Measurements from ENCODE around the gene DHTKD1. TPM values are rescaled to one million over a fixed set of nuclear protein-coding genes. Genes with fewer than 3 reads are reported as not detected.
A peak's percentile ranks its signal among the peaks of the same experiment; 100 is the strongest.

The DHTKD1 gene
- total RNA-seq, 1 donor: 16.3 TPM

- Histone ChIP-seq H3K9me3 (ENCODE audit: low read depth, low read length) (no peaks in the 10 kb centered on the region), H3K4me1 (ENCODE audit: insufficient read depth, low read length) (peaks cover 3% of the 10 kb centered on the region), H3K4me3 (ENCODE audit: low read length) (no peak overlapping the region), H3K27me3 (ENCODE audit: insufficient read depth, low read length) (no peaks in the 10 kb centered on the region)
Measured at GRCh38 chr10:12098966-12099365, 30.2 kb downstream of the DHTKD1 start.

GRCh38 chr10:12103802-12104201 is 35.0 kb downstream of the DHTKD1 start:
- Histone ChIP-seq H3K4me1 (ENCODE audit: insufficient read depth, low read length) (peaks cover 3% of the 10 kb centered on the region), H3K9me3 (ENCODE audit: low read depth, low read length) (no peaks in the 10 kb centered on the region), H3K27me3 (ENCODE audit: insufficient read depth, low read length) (no peaks in the 10 kb centered on the region), H3K4me3 (ENCODE audit: low read length) (no peak overlapping the region)

GRCh38 chr10:12107781-12108180 is 39.0 kb downstream of the DHTKD1 start:
- peaks cover 13% of the 10 kb centered on the region for H3K4me1 ChIP-seq (ENCODE audit: insufficient read depth, low read length)
- H3K9me3 ChIP-seq (ENCODE audit: low read depth, low read length): no peaks in the 10 kb centered on the region
- H3K4me3 ChIP-seq (ENCODE audit: low read length): no peak overlapping the region
- H3K27me3 ChIP-seq (ENCODE audit: insufficient read depth, low read length): no peaks in the 10 kb centered on the region

- no peak overlapping the region for H3K4me3 ChIP-seq (ENCODE audit: low read length)
- H3K9me3 ChIP-seq (ENCODE audit: low read depth, low read length): no peaks in the 10 kb centered on the region
- H3K27me3 ChIP-seq (ENCODE audit: insufficient read depth, low read length): no peaks in the 10 kb centered on the region
- peaks cover 23% of the 10 kb centered on the region for H3K4me1 ChIP-seq (ENCODE audit: insufficient read depth, low read length)
Measured at GRCh38 chr10:12109286-12109685, 40.5 kb downstream of the DHTKD1 start.

- H3K27me3 ChIP-seq (ENCODE audit: insufficient read depth, low read length): no peaks in the 10 kb centered on the region
- H3K9me3 ChIP-seq (ENCODE audit: low read depth, low read length): no peaks in the 10 kb centered on the region
Measured at GRCh38 chr10:12111528-12111927, 42.8 kb downstream of the DHTKD1 start.

GRCh38 chr10:12113627-12114026 is 44.9 kb downstream of the DHTKD1 start:
- peaks cover 23% of the 10 kb centered on the region for H3K4me1 ChIP-seq (ENCODE audit: insufficient read depth, low read length)
- H3K9me3 ChIP-seq (ENCODE audit: low read depth, low read length): no peaks in the 10 kb centered on the region
- H3K27me3 ChIP-seq (ENCODE audit: insufficient read depth, low read length): no peaks in the 10 kb centered on the region
- no peak overlapping the region for H3K4me3 ChIP-seq (ENCODE audit: low read length)

More at GRCh38 chr10:12111528-12111927, 42.8 kb downstream of the DHTKD1 start:
- peaks cover 23% of the 10 kb centered on the region for H3K4me1 ChIP-seq (ENCODE audit: insufficient read depth, low read length)
- no peak overlapping the region for H3K4me3 ChIP-seq (ENCODE audit: low read length)

GRCh38 chr10:12121673-12122072 is 52.9 kb downstream of the DHTKD1 start:
- no peaks in the 10 kb centered on the region for H3K9me3 ChIP-seq (ENCODE audit: low read depth, low read length)
- no peak overlapping the region for H3K4me3 ChIP-seq (ENCODE audit: low read length)
- no peaks in the 10 kb centered on the region for H3K4me1 ChIP-seq (ENCODE audit: insufficient read depth, low read length)
- H3K27me3 ChIP-seq (ENCODE audit: insufficient read depth, low read length): no peaks in the 10 kb centered on the region

- H3K4me3 ChIP-seq (ENCODE audit: low read length): peak within 1 kb of the TSS; percentile 84
- no peaks in the 10 kb centered on the region for H3K27me3 ChIP-seq (ENCODE audit: insufficient read depth, low read length)
- no peaks in the 10 kb centered on the region for H3K9me3 ChIP-seq (ENCODE audit: low read depth, low read length)
- H3K4me1 ChIP-seq (ENCODE audit: insufficient read depth, low read length): peaks cover 14% of the 10 kb centered on the region
Measured at GRCh38 chr10:12129222-12130111, 60.7 kb downstream of the DHTKD1 start, which contains the start of gene SEC61A2. TSS of gene SEC61A2 (plus strand) at chr10:12129677. CDS start at chr10:12129788, 111 bp downstream.

GRCh38 chr10:12130237-12130872 is 61.6 kb downstream of the DHTKD1 start:
- no peaks in the 10 kb centered on the region for H3K27me3 ChIP-seq (ENCODE audit: insufficient read depth, low read length)
- peak overlapping the region; percentile 84 for H3K4me3 ChIP-seq (ENCODE audit: low read length)
- peaks cover 14% of the 10 kb centered on the region for H3K4me1 ChIP-seq (ENCODE audit: insufficient read depth, low read length)
- no peaks in the 10 kb centered on the region for H3K9me3 ChIP-seq (ENCODE audit: low read depth, low read length)

GRCh38 chr10:12135631-12136030 is 66.9 kb downstream of the DHTKD1 start:
- Histone ChIP-seq H3K4me3 (ENCODE audit: low read length) (no peak overlapping the region), H3K4me1 (ENCODE audit: insufficient read depth, low read length) (no peaks in the 10 kb centered on the region), H3K27me3 (ENCODE audit: insufficient read depth, low read length) (no peaks in the 10 kb centered on the region), H3K9me3 (ENCODE audit: low read depth, low read length) (no peaks in the 10 kb centered on the region)

- Histone ChIP-seq H3K27me3 (ENCODE audit: insufficient read depth, low read length) (no peaks in the 10 kb centered on the region), H3K4me1 (ENCODE audit: insufficient read depth, low read length) (no peaks in the 10 kb centered on the region), H3K9me3 (ENCODE audit: low read depth, low read length) (no peaks in the 10 kb centered on the region), H3K4me3 (ENCODE audit: low read length) (no peak overlapping the region)
Measured at GRCh38 chr10:12140038-12140437, 71.3 kb downstream of the DHTKD1 start.

GRCh38 chr10:12144538-12144937 is 75.8 kb downstream of the DHTKD1 start:
- H3K27me3 ChIP-seq (ENCODE audit: insufficient read depth, low read length): no peaks in the 10 kb centered on the region
- H3K9me3 ChIP-seq (ENCODE audit: low read depth, low read length): no peaks in the 10 kb centered on the region
- H3K4me3 ChIP-seq (ENCODE audit: low read length): no peak overlapping the region
- H3K4me1 ChIP-seq (ENCODE audit: insufficient read depth, low read length): no peaks in the 10 kb centered on the region

- no peaks in the 10 kb centered on the region for H3K4me1 ChIP-seq (ENCODE audit: insufficient read depth, low read length)
Measured at GRCh38 chr10:12150163-12150562, 81.4 kb downstream of the DHTKD1 start.

GRCh38 chr10:12154516-12154915 is 85.8 kb downstream of the DHTKD1 start:
- H3K4me1 ChIP-seq (ENCODE audit: insufficient read depth, low read length): peaks cover 13% of the 10 kb centered on the region
- H3K4me3 ChIP-seq (ENCODE audit: low read length): no peak overlapping the region
- H3K27me3 ChIP-seq (ENCODE audit: insufficient read depth, low read length): peaks cover 44% of the 10 kb centered on the region
- no peaks in the 10 kb centered on the region for H3K9me3 ChIP-seq (ENCODE audit: low read depth, low read length)

More at GRCh38 chr10:12150163-12150562, 81.4 kb downstream of the DHTKD1 start:
- Histone ChIP-seq H3K4me3 (ENCODE audit: low read length) (no peak overlapping the region), H3K27me3 (ENCODE audit: insufficient read depth, low read length) (peaks cover 20% of the 10 kb centered on the region), H3K9me3 (ENCODE audit: low read depth, low read length) (no peaks in the 10 kb centered on the region)

- Histone ChIP-seq H3K9me3 (ENCODE audit: low read depth, low read length) (no peaks in the 10 kb centered on the region), H3K4me3 (ENCODE audit: low read length) (no peak overlapping the region), H3K27me3 (ENCODE audit: insufficient read depth, low read length) (peaks cover 51% of the 10 kb centered on the region), H3K4me1 (ENCODE audit: insufficient read depth, low read length) (peaks cover 13% of the 10 kb centered on the region)
Measured at GRCh38 chr10:12156367-12157123, 87.8 kb downstream of the DHTKD1 start.

Data from mononuclear cell (primary cell).